Neural cell (in vitro differentiated cells): ENCODE results near the gene PRM2. TPM values are rescaled to one million over a fixed set of nuclear protein-coding genes. Genes with fewer than 3 reads are reported as not detected.

ENCODE experiments used
- H2AFZ ChIP-seq: fragments of 200-600, 300-800 bp; sonication (generic), shearing (Covaris generic); 2 replicates; pipeline ENCODE4 v1.6.0; 2014; ENCODE audit warnings: low read depth, mild to moderate bottlenecking, antibody characterized with exemption, low read length, moderate library complexity
- H3F3A ChIP-seq: fragments of 200-600 bp; shearing (Covaris generic); 2 replicates; pipeline ENCODE4 v1.6.1; 2016; ENCODE audit warnings: mild to moderate bottlenecking, moderate library complexity, mixed read lengths, antibody characterized with exemption, low read length; ENCODE audit not compliant: insufficient read depth, poor library complexity, severe bottlenecking
- H3K27ac ChIP-seq: fragments of 200-600, 300-800 bp; sonication (generic), shearing (Covaris generic); 2 replicates; pipeline ENCODE4 v1.5.1; 2014; ENCODE audit warnings: mild to moderate bottlenecking, low read length, moderate library complexity
- H3K27me3 ChIP-seq: fragments of 300-800, 200-600 bp; sonication (generic), shearing (Covaris generic); 2 replicates; pipeline ENCODE4 v1.6.0; 2014; ENCODE audit warnings: mild to moderate bottlenecking, low read depth, low read length, moderate library complexity; ENCODE audit not compliant: insufficient read depth
- H3K36me3 ChIP-seq: fragments of 300-800, 200-600 bp; sonication (generic), shearing (Covaris generic); 2 replicates; pipeline ENCODE4 v1.5.1; 2014; ENCODE audit warnings: mild to moderate bottlenecking, antibody characterized with exemption, low read length, moderate library complexity; ENCODE audit not compliant: insufficient read depth
- H3K4me2 ChIP-seq: fragments of 300-800, 200-600 bp; sonication (generic), shearing (Covaris generic); 2 replicates; pipeline ENCODE4 v1.6.0; 2014; ENCODE audit warnings: mild to moderate bottlenecking, low read length
- H3K4me3 ChIP-seq: fragments of 300-800, 200-600 bp; sonication (generic), shearing (Covaris generic); 2 replicates; pipeline ENCODE4 v1.5.1; 2014; ENCODE audit warnings: mild to moderate bottlenecking, low read length, moderate library complexity
- H3K79me2 ChIP-seq: fragments of 200-600 bp; shearing (Covaris generic); replicated peaks from 2 replicates; pipeline ENCODE4 v1.6.0; 2014; ENCODE audit warnings: mild to moderate bottlenecking, low read length, moderate library complexity; ENCODE audit not compliant: insufficient read depth
- H3K9ac ChIP-seq: fragments of 300-800, 200-600 bp; sonication (generic), shearing (Covaris generic); 2 replicates; pipeline ENCODE4 v1.6.1; 2016; ENCODE audit warnings: mild to moderate bottlenecking, low read length, mixed read lengths
- H3K9me2 ChIP-seq: fragments of 200-600 bp; shearing (Covaris generic); 2 replicates; pipeline ENCODE4 v1.6.1; 2016; ENCODE audit warnings: mild to moderate bottlenecking, low read length, mixed read lengths; ENCODE audit not compliant: insufficient read depth
- H3K9me3 ChIP-seq: fragments of 200-600, 300-800 bp; sonication (generic), shearing (Covaris generic); 2 replicates; pipeline ENCODE4 v1.6.1; 2016; ENCODE audit warnings: mild to moderate bottlenecking, mixed run types, low read length, moderate library complexity, mixed read lengths
- H4K20me1 ChIP-seq: fragments of 200-600 bp; shearing (Covaris generic); 2 replicates; pipeline ENCODE4 v1.6.1; 2016; ENCODE audit warnings: mild to moderate bottlenecking, mixed run types; ENCODE audit not compliant: insufficient read depth
- EP300 ChIP-seq: fragments of 450-650 bp; conservative IDR thresholded peaks from 2 replicates; pipeline ENCODE4 v1.6.1; 2014; ENCODE audit warnings: antibody characterized with exemption, mild to moderate bottlenecking, moderate library complexity; ENCODE audit not compliant: poor library complexity, severe bottlenecking
- EZH2 ChIP-seq: fragments of 200-600, 300-800 bp; shearing (Covaris generic), sonication (generic); IDR thresholded peaks from 2 replicates; pipeline ENCODE4 v1.6.1; 2014; ENCODE audit warnings: antibody characterized with exemption, low read length, borderline replicate concordance, mild to moderate bottlenecking; ENCODE audit not compliant: insufficient read depth, poor library complexity, severe bottlenecking
- MXI1 ChIP-seq: fragments of 450-650 bp; conservative IDR thresholded peaks from 2 replicates; pipeline ENCODE4 v1.6.1; 2014; ENCODE audit warnings: antibody characterized with exemption, mild to moderate bottlenecking; ENCODE audit not compliant: poor library complexity, severe bottlenecking
- POLR2AphosphoS5 ChIP-seq: IDR thresholded peaks from 2 replicates; pipeline ENCODE4 v1.6.1; 2012
- RAD21 ChIP-seq: fragments of 450-650 bp; conservative IDR thresholded peaks from 2 replicates; pipeline ENCODE4 v1.6.1; 2014; ENCODE audit warnings: antibody characterized with exemption, mild to moderate bottlenecking, moderate library complexity
- SMC3 ChIP-seq: fragments of 450-650 bp; conservative IDR thresholded peaks from 2 replicates; pipeline ENCODE4 v1.6.1; 2014; ENCODE audit warnings: antibody characterized with exemption, mild to moderate bottlenecking, moderate library complexity; ENCODE audit not compliant: poor library complexity
- TAF1 ChIP-seq: IDR thresholded peaks from 2 replicates; pipeline ENCODE4 v1.6.1; 2012; ENCODE audit warnings: low read depth
- polyA plus RNA-seq: library from polyadenylated mRNA; depleted of rRNA; stranded (reverse); fragments of >200 nt; gene quantifications from 2 replicates; pipeline ENCODE4 v1.2.3, GENCODE V29; 2014
- TF ChIP-seq, protein P1 (sequence below): IDR thresholded peaks from 2 replicates; pipeline ENCODE4 v1.6.1; 2012; ENCODE audit warnings: borderline replicate concordance
- TF ChIP-seq, protein P2 (sequence below): fragments of 450-650 bp; IDR thresholded peaks from 2 replicates; pipeline ENCODE4 v1.5.1; 2014; ENCODE audit warnings: antibody characterized with exemption, mild to moderate bottlenecking, moderate library complexity; ENCODE audit not compliant: poor library complexity, severe bottlenecking

The PRM2 gene
- polyA plus RNA-seq, 1 donor from 2014 or later, result not detected

DNA sequence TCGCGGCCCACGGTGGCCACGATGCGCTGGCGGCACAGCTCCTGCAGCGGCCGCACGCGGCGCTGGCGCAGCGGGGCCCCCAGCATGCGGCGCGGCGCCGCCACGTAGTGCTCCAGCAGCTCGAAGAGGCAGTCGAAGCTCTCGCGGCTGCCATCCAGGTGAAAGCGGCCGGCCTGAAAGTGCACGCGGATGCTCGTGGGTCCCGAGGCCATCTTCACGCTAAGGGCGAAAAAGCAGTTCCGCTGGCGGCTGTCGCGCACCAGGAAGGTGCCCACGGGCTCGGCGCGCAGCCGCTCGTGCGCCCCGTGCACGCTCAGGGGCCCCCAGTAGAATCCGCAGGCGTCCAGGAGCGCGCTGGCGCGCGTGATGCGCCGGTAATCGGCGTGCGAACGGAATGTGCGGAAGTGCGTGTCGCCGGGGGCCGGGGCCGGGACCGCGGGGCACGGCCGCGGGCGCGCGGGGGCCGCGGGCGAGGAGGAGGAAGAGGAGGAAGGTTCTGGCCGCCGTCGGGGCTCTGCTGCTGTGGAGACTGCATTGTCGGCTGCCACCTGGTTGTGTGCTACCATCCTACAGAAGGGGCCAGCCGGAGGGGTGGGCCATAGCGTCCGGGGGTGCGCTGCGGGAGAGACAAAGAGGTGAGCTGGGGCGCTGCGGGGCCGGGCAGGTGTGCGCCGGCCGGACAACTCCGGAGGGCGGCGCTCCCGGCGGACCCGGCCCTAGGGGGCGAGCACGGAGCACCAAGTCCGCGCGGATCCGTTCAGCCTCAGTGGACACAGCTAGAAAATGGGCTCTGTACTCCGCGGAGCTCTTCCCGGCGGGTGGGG lies 21.2 kb downstream of the PRM2 start:
- H3K36me3 ChIP-seq, result no peaks in the 10 kb centered on the region
- H3K9me2 ChIP-seq, result no peaks in the 10 kb centered on the region
- no peak overlapping the region for H3K4me2 ChIP-seq
- H4K20me1 ChIP-seq, result no peaks in the 10 kb centered on the region
- H3K27ac ChIP-seq, result no peak overlapping the region
- no peaks in the 10 kb centered on the region for H3F3A ChIP-seq
- H3K9ac ChIP-seq, result peak overlapping the region; percentile 53
- H3K4me3 ChIP-seq, result peak overlapping the region; percentile 76
- no peaks in the 10 kb centered on the region for H3K79me2 ChIP-seq
- H3K27me3 ChIP-seq, result peaks cover 39% of the 10 kb centered on the region
- no peaks in the 10 kb centered on the region for H3K9me3 ChIP-seq
- TF ChIP-seq RAD21 (no peak), MXI1 (no peak), TAF1 (no peak), SMC3 (no peak), EP300 (no peak), POLR2AphosphoS5 (no peak), EZH2 (no peak)
- TF ChIP-seq, protein P1, sequence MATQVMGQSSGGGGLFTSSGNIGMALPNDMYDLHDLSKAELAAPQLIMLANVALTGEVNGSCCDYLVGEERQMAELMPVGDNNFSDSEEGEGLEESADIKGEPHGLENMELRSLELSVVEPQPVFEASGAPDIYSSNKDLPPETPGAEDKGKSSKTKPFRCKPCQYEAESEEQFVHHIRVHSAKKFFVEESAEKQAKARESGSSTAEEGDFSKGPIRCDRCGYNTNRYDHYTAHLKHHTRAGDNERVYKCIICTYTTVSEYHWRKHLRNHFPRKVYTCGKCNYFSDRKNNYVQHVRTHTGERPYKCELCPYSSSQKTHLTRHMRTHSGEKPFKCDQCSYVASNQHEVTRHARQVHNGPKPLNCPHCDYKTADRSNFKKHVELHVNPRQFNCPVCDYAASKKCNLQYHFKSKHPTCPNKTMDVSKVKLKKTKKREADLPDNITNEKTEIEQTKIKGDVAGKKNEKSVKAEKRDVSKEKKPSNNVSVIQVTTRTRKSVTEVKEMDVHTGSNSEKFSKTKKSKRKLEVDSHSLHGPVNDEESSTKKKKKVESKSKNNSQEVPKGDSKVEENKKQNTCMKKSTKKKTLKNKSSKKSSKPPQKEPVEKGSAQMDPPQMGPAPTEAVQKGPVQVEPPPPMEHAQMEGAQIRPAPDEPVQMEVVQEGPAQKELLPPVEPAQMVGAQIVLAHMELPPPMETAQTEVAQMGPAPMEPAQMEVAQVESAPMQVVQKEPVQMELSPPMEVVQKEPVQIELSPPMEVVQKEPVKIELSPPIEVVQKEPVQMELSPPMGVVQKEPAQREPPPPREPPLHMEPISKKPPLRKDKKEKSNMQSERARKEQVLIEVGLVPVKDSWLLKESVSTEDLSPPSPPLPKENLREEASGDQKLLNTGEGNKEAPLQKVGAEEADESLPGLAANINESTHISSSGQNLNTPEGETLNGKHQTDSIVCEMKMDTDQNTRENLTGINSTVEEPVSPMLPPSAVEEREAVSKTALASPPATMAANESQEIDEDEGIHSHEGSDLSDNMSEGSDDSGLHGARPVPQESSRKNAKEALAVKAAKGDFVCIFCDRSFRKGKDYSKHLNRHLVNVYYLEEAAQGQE, result no peak
- TF ChIP-seq, protein P2, sequence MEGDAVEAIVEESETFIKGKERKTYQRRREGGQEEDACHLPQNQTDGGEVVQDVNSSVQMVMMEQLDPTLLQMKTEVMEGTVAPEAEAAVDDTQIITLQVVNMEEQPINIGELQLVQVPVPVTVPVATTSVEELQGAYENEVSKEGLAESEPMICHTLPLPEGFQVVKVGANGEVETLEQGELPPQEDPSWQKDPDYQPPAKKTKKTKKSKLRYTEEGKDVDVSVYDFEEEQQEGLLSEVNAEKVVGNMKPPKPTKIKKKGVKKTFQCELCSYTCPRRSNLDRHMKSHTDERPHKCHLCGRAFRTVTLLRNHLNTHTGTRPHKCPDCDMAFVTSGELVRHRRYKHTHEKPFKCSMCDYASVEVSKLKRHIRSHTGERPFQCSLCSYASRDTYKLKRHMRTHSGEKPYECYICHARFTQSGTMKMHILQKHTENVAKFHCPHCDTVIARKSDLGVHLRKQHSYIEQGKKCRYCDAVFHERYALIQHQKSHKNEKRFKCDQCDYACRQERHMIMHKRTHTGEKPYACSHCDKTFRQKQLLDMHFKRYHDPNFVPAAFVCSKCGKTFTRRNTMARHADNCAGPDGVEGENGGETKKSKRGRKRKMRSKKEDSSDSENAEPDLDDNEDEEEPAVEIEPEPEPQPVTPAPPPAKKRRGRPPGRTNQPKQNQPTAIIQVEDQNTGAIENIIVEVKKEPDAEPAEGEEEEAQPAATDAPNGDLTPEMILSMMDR, result no peak
- no peak overlapping the region for H2AFZ ChIP-seq

DNA sequence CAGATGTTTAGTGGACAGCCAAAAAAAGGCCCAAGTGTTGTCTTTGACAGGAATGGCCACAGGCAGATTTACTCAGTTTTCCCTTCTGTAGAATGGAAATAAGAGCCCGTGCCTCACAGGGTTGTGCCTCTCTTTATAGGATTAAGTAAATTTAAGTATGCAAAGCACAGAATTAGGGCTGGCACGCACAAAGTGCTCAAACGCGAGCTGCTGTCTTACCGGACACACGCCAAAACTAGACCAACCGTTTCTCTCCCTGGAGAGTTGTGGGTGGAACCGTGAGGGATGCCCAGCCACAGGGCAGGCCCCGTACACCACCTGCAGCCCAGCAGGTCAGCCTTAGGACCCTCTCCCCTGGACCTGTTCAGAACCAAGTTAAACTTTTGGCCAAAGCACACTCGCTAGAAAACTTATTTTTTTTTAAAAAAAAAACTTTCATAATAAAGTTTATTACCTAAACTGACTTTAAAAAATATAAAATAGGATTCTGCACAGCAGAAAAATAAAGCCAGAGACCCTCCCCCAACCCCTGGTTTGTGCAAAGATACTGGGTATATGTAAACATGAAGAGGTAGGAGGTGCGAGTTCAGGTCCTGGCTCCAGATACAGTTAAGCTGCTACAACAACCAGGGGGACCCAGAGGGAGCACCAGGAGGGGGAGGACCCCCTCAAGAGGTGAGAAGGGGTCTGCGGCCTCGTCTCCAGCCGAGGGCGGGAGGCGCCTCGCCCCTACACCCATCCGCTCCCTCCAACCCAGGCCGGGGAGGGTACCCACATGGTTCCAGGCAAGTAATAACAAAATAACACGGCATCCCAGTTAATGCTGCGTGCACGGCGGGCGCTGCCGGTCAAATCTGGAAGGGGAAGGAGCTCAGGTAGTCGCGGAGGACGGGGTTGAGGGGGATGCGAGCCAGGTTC lies 22.0 kb downstream of the PRM2 start:
- no peaks in the 10 kb centered on the region for H3F3A ChIP-seq
- H3K4me2 ChIP-seq, result no peak overlapping the region
- H3K9me2 ChIP-seq, result no peaks in the 10 kb centered on the region
- H3K27ac ChIP-seq, result no peak overlapping the region
- H3K9me3 ChIP-seq, result no peaks in the 10 kb centered on the region
- H3K9ac ChIP-seq, result no peak overlapping the region
- H3K4me3 ChIP-seq, result peak overlapping the region; percentile 76
- H3K79me2 ChIP-seq, result no peaks in the 10 kb centered on the region
- H4K20me1 ChIP-seq, result no peaks in the 10 kb centered on the region
- no peaks in the 10 kb centered on the region for H3K36me3 ChIP-seq
- TF ChIP-seq EP300 (no peak), SMC3 (no peak), RAD21 (no peak), POLR2AphosphoS5 (no peak), TAF1 (no peak), MXI1 (no peak), EZH2 (no peak)
- TF ChIP-seq, protein P1, result no peak
- H3K27me3 ChIP-seq, result peaks cover 39% of the 10 kb centered on the region
- no peak overlapping the region for H2AFZ ChIP-seq
